ENCODE results near the gene WNK2.

WNK2 gene

DNA sequence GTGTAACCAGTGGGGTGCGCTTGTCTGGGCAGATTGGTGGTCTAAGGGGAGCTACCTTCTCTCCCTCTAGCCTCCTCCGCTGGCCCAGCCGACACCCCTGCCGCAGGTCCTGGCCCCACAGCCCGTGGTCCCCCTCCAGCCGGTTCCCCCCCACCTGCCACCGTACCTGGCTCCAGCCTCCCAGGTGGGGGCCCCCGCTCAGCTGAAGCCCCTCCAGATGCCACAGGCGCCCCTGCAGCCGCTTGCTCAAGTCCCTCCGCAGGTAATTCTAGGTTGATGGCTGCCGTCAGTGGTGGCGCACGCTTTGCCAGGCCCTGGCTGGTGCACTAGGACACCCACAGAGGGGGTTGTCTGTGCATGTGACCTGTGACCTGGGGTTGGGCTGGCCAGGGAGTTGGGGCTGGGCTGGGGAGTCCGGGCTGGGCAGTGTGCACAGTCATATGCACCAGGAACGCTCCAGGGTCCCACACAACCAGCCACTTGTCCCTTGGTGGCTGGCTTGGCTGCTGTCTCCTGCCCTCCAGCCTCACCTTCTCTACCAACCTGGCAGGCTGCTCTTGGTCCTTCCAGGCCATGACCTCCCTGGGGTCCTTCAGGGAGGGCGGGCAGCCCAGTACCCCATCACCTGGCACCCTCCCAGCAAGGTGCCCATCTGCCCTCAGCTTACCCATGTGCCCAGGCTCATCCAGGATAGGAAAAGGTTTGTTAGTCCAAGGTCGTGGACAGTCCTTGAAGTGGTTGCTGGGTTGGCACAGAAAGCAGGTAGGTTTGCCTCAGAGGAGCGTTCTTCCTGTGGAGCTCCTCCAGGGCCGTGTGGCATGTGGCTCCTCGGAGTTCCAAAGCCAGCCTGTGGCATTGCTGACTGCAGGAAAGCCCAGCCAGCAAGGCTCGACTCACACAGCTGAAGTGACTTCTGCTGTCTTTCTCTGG lies 73.2 kb downstream of the WNK2 start:
- no peak overlapping the region for H3K18ac ChIP-seq (ENCODE audit: low read depth in 1 of 2, low read length in 2 of 2)
- no peak overlapping the region for H2AK5ac ChIP-seq (ENCODE audit: low read length, severe bottlenecking)
- no peak overlapping the region for H3K4me2 ChIP-seq (ENCODE audit: low read length, poor library complexity, severe bottlenecking)
- H2BK120ac ChIP-seq (ENCODE audit: low read depth, low read length), result no peak overlapping the region
- H3K9ac ChIP-seq (ENCODE audit: low read length), result no peak overlapping the region
- peaks cover 5 to 10% of the 10 kb centered on the region in 2 experiments for H3K27me3 ChIP-seq (ENCODE audit: control insufficient read depth in 1 of 2, insufficient read depth in 1 of 2, low read length in 2 of 2)
- H4K91ac ChIP-seq (ENCODE audit: low read length), result no peak overlapping the region
- H4K8ac ChIP-seq (ENCODE audit: low read length), result peak overlapping the region; percentile 14
- no peak overlapping the region for H3K23ac ChIP-seq (ENCODE audit: low read length in 2 of 2)
- H3K4me3 ChIP-seq (ENCODE audit: insufficient read depth in 1 of 2, low read depth in 1 of 2, low read length in 2 of 2), result no peak overlapping the region
- no peaks in the 10 kb centered on the region for H3K79me1 ChIP-seq (replicated peaks; ENCODE audit: low read length, poor library complexity, severe bottlenecking)
- peaks cover 0 to 2% of the 10 kb centered on the region in 2 experiments for H3K36me3 ChIP-seq (ENCODE audit: control insufficient read depth in 1 of 2, insufficient read depth in 2 of 2, low read depth in 1 of 2, low read length in 2 of 2)
- no peak overlapping the region for H2BK5ac ChIP-seq (ENCODE audit: low read depth, low read length, poor library complexity, severe bottlenecking)
- no peaks in the 10 kb centered on the region for H3K4me1 ChIP-seq (ENCODE audit: control insufficient read depth, insufficient read depth, low read depth, low read length)
- H2AFZ ChIP-seq (ENCODE audit: low read depth, low read length), result no peak overlapping the region
- no peak overlapping the region for H3K27ac ChIP-seq (ENCODE audit: low read length, poor library complexity, severe bottlenecking)
- no peak overlapping the region for H3K4ac ChIP-seq (ENCODE audit: low read depth in 1 of 2, low read length in 2 of 2)
- no peaks in the 10 kb centered on the region for H3K9me3 ChIP-seq (ENCODE audit: control insufficient read depth, low read length)
- no peak for DNase-seq
- no peak overlapping the region for H2BK15ac ChIP-seq (ENCODE audit: low read depth, poor library complexity, severe bottlenecking)
- 80% methylated on average over 20 of the region's 22 CpGs for whole genome bisulfite sequencing
- peak overlapping the region in 1 of 2 experiments; percentile 36 for H3K14ac ChIP-seq (ENCODE audit: low read length in 2 of 2)
- no peak overlapping the region for H2BK12ac ChIP-seq (ENCODE audit: low read length in 2 of 2)

DNA sequence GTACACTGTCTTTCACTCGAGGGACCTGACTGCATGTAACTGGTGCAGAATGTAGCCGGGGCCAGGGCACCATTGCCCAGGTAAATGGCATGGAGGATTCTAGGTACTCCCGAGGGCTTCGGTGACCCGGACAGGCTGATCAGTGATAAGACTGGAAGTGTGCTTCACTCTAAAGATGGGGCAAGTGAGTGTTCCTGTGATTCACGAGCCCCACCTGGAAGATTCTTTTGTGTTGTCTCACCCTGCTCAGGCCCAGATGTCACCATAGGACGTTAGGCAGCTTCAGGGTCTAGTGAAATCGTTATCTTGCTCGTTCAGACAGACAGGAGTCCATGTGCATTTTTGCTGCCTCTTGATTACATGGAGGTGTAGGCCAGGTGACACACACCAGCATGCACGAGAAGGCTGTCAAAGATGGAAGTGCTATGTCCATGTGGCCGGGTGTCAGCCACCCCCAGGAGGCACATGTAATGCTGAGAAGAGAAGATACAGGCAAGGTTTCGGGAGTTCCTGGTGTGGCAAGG lies 73.9 kb downstream of the WNK2 start:
- Histone ChIP-seq H3K4ac (ENCODE audit: low read depth in 1 of 2, low read length in 2 of 2) (no peak overlapping the region), H3K4me3 (ENCODE audit: insufficient read depth in 1 of 2, low read depth in 1 of 2, low read length in 2 of 2) (no peak overlapping the region), H4K91ac (ENCODE audit: low read length) (no peak overlapping the region), H3K23ac (ENCODE audit: low read length in 2 of 2) (no peak overlapping the region), H4K8ac (ENCODE audit: low read length) (no peak overlapping the region), H3K18ac (ENCODE audit: low read depth in 1 of 2, low read length in 2 of 2) (no peak overlapping the region), H3K4me2 (ENCODE audit: low read length, poor library complexity, severe bottlenecking) (no peak overlapping the region), H2BK120ac (ENCODE audit: low read depth, low read length) (no peak overlapping the region), H2BK15ac (ENCODE audit: low read depth, poor library complexity, severe bottlenecking) (no peak overlapping the region), H2BK12ac (ENCODE audit: low read length in 2 of 2) (no peak overlapping the region), H3K4me1 (ENCODE audit: control insufficient read depth, insufficient read depth, low read depth, low read length) (no peaks in the 10 kb centered on the region), H3K9me3 (ENCODE audit: control insufficient read depth, low read length) (no peaks in the 10 kb centered on the region), H2BK5ac (ENCODE audit: low read depth, low read length, poor library complexity, severe bottlenecking) (no peak overlapping the region), H3K14ac (ENCODE audit: low read length in 2 of 2) (no peak overlapping the region), H3K9ac (ENCODE audit: low read length) (no peak overlapping the region), H2AK5ac (ENCODE audit: low read length, severe bottlenecking) (no peak overlapping the region), H2AFZ (ENCODE audit: low read depth, low read length) (no peak overlapping the region), H3K36me3 (ENCODE audit: control insufficient read depth in 1 of 2, insufficient read depth in 2 of 2, low read depth in 1 of 2, low read length in 2 of 2) (peaks cover 0 to 2% of the 10 kb centered on the region in 2 experiments), H3K27ac (ENCODE audit: low read length, poor library complexity, severe bottlenecking) (no peak overlapping the region), H3K79me1 (replicated peaks; ENCODE audit: low read length, poor library complexity, severe bottlenecking) (no peaks in the 10 kb centered on the region), H3K27me3 (ENCODE audit: control insufficient read depth in 1 of 2, insufficient read depth in 1 of 2, low read length in 2 of 2) (peaks cover 5 to 6% of the 10 kb centered on the region in 2 experiments)
- DNase-seq, result no peak
- 82% methylated on average over 12 of the region's 12 CpGs for WGBS

DNA sequence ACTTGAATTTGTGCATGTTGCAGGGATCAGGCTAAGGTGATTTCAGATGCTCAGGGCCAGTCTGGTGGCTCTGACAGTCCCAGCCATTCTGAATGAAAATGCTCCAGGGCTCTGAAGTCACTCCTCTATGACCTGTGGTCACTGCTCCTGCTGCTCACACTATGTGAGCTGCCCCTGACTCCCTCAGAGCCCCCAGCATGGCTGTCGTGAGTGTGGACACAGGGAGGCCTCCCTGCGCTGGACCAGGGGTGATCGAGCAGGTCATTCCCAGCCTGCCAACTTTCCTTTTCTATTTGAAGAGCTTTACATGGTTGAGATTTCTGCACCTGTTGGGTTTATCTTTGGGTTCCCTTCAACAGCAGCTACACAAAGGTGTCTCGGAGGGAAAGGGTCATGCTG lies 74.5 kb downstream of the WNK2 start:
- 95% methylated on average over 4 of the region's 4 CpGs for WGBS
- Histone ChIP-seq H3K14ac (ENCODE audit: low read length in 2 of 2) (no peak overlapping the region), H3K4me1 (ENCODE audit: control insufficient read depth, insufficient read depth, low read depth, low read length) (no peaks in the 10 kb centered on the region), H3K23ac (ENCODE audit: low read length in 2 of 2) (no peak overlapping the region), H3K4ac (ENCODE audit: low read depth in 1 of 2, low read length in 2 of 2) (no peak overlapping the region), H4K8ac (ENCODE audit: low read length) (no peak overlapping the region), H3K4me2 (ENCODE audit: low read length, poor library complexity, severe bottlenecking) (no peak overlapping the region), H3K79me1 (replicated peaks; ENCODE audit: low read length, poor library complexity, severe bottlenecking) (no peaks in the 10 kb centered on the region), H3K27ac (ENCODE audit: low read length, poor library complexity, severe bottlenecking) (no peak overlapping the region), H3K36me3 (ENCODE audit: control insufficient read depth in 1 of 2, insufficient read depth in 2 of 2, low read depth in 1 of 2, low read length in 2 of 2) (peaks cover 0 to 2% of the 10 kb centered on the region in 2 experiments), H2AFZ (ENCODE audit: low read depth, low read length) (no peak overlapping the region), H3K9ac (ENCODE audit: low read length) (no peak overlapping the region), H3K27me3 (ENCODE audit: control insufficient read depth in 1 of 2, insufficient read depth in 1 of 2, low read length in 2 of 2) (peaks cover under 1 to 4% of the 10 kb centered on the region in 2 experiments), H4K91ac (ENCODE audit: low read length) (no peak overlapping the region), H3K18ac (ENCODE audit: low read depth in 1 of 2, low read length in 2 of 2) (no peak overlapping the region), H3K9me3 (ENCODE audit: control insufficient read depth, low read length) (no peaks in the 10 kb centered on the region), H2BK15ac (ENCODE audit: low read depth, poor library complexity, severe bottlenecking) (no peak overlapping the region), H2AK5ac (ENCODE audit: low read length, severe bottlenecking) (no peak overlapping the region), H2BK12ac (ENCODE audit: low read length in 2 of 2) (no peak overlapping the region), H3K4me3 (ENCODE audit: insufficient read depth in 1 of 2, low read depth in 1 of 2, low read length in 2 of 2) (no peak overlapping the region), H2BK120ac (ENCODE audit: low read depth, low read length) (no peak overlapping the region), H2BK5ac (ENCODE audit: low read depth, low read length, poor library complexity, severe bottlenecking) (no peak overlapping the region)
- no peak for DNase-seq

DNA sequence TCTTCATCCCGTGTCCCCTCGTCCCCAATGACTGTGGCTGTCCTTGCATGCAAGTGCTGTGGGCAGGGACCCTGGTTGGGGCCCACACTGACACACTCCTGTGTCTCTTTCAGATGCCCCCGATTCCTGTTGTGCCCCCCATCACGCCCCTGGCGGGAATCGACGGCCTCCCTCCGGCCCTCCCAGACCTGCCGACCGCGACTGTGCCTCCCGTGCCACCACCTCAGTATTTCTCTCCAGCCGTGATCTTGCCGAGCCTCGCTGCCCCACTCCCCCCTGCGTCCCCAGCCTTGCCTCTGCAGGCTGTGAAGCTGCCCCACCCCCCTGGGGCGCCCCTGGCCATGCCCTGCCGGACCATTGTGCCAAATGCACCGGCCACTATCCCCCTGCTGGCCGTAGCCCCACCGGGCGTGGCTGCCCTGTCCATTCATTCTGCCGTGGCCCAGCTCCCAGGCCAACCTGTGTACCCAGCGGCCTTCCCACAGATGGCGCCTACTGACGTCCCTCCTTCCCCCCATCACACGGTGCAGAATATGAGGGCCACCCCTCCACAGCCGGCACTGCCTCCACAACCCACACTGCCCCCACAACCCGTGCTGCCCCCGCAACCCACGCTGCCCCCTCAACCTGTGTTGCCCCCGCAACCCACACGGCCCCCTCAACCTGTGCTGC lies 75.0 kb downstream of the WNK2 start:
- no peak overlapping the region for H3K27ac ChIP-seq (ENCODE audit: low read length, poor library complexity, severe bottlenecking)
- no peaks in the 10 kb centered on the region for H3K9me3 ChIP-seq (ENCODE audit: control insufficient read depth, low read length)
- H3K4me3 ChIP-seq (ENCODE audit: insufficient read depth in 1 of 2, low read depth in 1 of 2, low read length in 2 of 2), result no peak overlapping the region
- no peak overlapping the region for H3K4me2 ChIP-seq (ENCODE audit: low read length, poor library complexity, severe bottlenecking)
- peak overlapping the region in 1 of 2 experiments; percentile 28 for H3K14ac ChIP-seq (ENCODE audit: low read length in 2 of 2)
- H3K18ac ChIP-seq (ENCODE audit: low read depth in 1 of 2, low read length in 2 of 2), result no peak overlapping the region
- H2AK5ac ChIP-seq (ENCODE audit: low read length, severe bottlenecking), result no peak overlapping the region
- H2BK120ac ChIP-seq (ENCODE audit: low read depth, low read length), result no peak overlapping the region
- H3K36me3 ChIP-seq (ENCODE audit: control insufficient read depth in 1 of 2, insufficient read depth in 2 of 2, low read depth in 1 of 2, low read length in 2 of 2), result peaks cover 0 to 2% of the 10 kb centered on the region in 2 experiments
- H2BK15ac ChIP-seq (ENCODE audit: low read depth, poor library complexity, severe bottlenecking), result no peak overlapping the region
- H3K9ac ChIP-seq (ENCODE audit: low read length), result no peak overlapping the region
- H4K91ac ChIP-seq (ENCODE audit: low read length), result peak overlapping the region; percentile 39
- no peaks in the 10 kb centered on the region for H3K79me1 ChIP-seq (replicated peaks; ENCODE audit: low read length, poor library complexity, severe bottlenecking)
- H2AFZ ChIP-seq (ENCODE audit: low read depth, low read length), result no peak overlapping the region
- no peak overlapping the region for H3K4ac ChIP-seq (ENCODE audit: low read depth in 1 of 2, low read length in 2 of 2)
- 87% methylated on average over 28 of the region's 33 CpGs for WGBS
- DNase-seq, result no peak
- H2BK12ac ChIP-seq (ENCODE audit: low read length in 2 of 2), result no peak overlapping the region
- H3K27me3 ChIP-seq (ENCODE audit: control insufficient read depth in 1 of 2, insufficient read depth in 1 of 2, low read length in 2 of 2), result peaks cover 0 to 4% of the 10 kb centered on the region in 2 experiments
- H2BK5ac ChIP-seq (ENCODE audit: low read depth, low read length, poor library complexity, severe bottlenecking), result no peak overlapping the region
- H3K4me1 ChIP-seq (ENCODE audit: control insufficient read depth, insufficient read depth, low read depth, low read length), result no peaks in the 10 kb centered on the region
- H4K8ac ChIP-seq (ENCODE audit: low read length), result no peak overlapping the region
- no peak overlapping the region for H3K23ac ChIP-seq (ENCODE audit: low read length in 2 of 2)
